ENCODE data around the gene ANKEF1. TPM values are rescaled to one million over a fixed set of nuclear protein-coding genes. Genes with fewer than 3 reads are reported as not detected.

Gene ANKEF1
- total RNA-seq, 4 donors from 2014 or later: 0.47 to 1.3 (median 0.84) TPM

GRCh38 chr20:10064611-10065010 is 29.8 kb downstream of the ANKEF1 start:
- H3K36me3 ChIP-seq: no peaks in the 10 kb centered on the region
- 17 to 31% methylated on average over 1 of the region's 1 CpG for WGBS, 2 donors (ENCODE audit: low coverage in 1 of 2)
- ATAC-seq: no peak
- H3K4me1 ChIP-seq: peaks cover 0 to under 1% (median 0%) of the 10 kb centered on the region in 3 donors
- TF ChIP-seq POLR2A (IDR thresholded peaks at IDR 0.05) (no peak), EP300 (IDR thresholded peaks at IDR 0.05) (no peak), POLR2AphosphoS5 (IDR thresholded peaks at IDR 0.05) (no peak)
- TF ChIP-seq, protein P1, sequence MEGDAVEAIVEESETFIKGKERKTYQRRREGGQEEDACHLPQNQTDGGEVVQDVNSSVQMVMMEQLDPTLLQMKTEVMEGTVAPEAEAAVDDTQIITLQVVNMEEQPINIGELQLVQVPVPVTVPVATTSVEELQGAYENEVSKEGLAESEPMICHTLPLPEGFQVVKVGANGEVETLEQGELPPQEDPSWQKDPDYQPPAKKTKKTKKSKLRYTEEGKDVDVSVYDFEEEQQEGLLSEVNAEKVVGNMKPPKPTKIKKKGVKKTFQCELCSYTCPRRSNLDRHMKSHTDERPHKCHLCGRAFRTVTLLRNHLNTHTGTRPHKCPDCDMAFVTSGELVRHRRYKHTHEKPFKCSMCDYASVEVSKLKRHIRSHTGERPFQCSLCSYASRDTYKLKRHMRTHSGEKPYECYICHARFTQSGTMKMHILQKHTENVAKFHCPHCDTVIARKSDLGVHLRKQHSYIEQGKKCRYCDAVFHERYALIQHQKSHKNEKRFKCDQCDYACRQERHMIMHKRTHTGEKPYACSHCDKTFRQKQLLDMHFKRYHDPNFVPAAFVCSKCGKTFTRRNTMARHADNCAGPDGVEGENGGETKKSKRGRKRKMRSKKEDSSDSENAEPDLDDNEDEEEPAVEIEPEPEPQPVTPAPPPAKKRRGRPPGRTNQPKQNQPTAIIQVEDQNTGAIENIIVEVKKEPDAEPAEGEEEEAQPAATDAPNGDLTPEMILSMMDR (IDR thresholded peaks at IDR 0.05): no peak
- H3K27ac ChIP-seq: no peak overlapping the region
- no peak overlapping the region for H3K4me3 ChIP-seq
- H3K27me3 ChIP-seq: no peaks in the 10 kb centered on the region
- no peaks in the 10 kb centered on the region for H3K9me3 ChIP-seq

DNA sequence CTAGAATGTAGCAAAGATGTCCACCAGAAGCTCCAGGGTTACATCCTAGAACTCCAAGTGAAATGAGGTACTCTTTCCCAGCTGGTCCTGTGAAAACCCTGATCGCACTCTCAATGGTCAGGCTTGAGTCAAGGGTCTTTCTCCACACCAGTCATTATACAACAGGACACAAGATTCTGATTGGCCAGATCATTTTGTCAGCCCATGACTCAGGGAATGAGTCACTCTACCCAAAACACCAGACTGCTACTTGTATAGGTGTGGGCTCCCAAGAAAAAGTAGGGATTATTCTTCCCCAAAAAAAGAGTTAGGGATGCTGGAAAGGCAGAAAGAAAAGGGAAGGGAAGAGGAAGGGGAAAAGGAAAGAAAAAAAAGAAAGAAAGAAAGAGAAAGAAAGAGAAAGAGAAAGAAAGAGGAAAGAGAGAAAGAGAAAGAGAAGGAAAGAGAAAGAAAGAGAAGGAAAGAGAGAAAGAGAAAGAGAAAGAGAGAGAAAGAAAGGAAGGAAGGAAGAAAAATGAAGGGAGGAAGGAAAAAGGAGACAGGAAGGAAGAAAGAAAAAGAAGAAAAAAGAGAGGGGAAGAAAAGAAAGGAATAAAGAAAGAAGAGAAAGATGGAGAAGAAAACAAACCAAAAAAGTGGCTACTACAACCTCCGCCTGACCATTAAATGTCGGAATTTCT is 30.5 kb downstream of the ANKEF1 start:
- Histone ChIP-seq H3K27ac (no peak overlapping the region), H3K36me3 (no peaks in the 10 kb centered on the region), H3K4me1 (no peaks in the 10 kb centered on the region), H3K9me3 (no peaks in the 10 kb centered on the region), H3K4me3 (no peak overlapping the region), H3K27me3 (no peaks in the 10 kb centered on the region)
- ATAC-seq: no peak
- no peak for TF ChIP-seq POLR2AphosphoS5 (IDR thresholded peaks at IDR 0.05)
- TF ChIP-seq POLR2A (IDR thresholded peaks at IDR 0.05): no peak
- TF ChIP-seq, protein P1 (IDR thresholded peaks at IDR 0.05): no peak
- TF ChIP-seq EP300 (IDR thresholded peaks at IDR 0.05): no peak
- 95 to 100% methylated on average over 2 to 3 of the region's 3 CpGs for WGBS, 2 donors (ENCODE audit: low coverage in 1 of 2)

GRCh38 chr20:10067321-10067720 is 32.5 kb downstream of the ANKEF1 start:
- no peaks in the 10 kb centered on the region for H3K36me3 ChIP-seq
- WGBS, 2 donors (ENCODE audit: low coverage in 1 of 2): 19 to 20% methylated on average over 2 of the region's 2 CpGs
- H3K27me3 ChIP-seq: no peaks in the 10 kb centered on the region
- TF ChIP-seq, protein P1 (IDR thresholded peaks at IDR 0.05): no peak
- TF ChIP-seq POLR2A (IDR thresholded peaks at IDR 0.05): no peak
- no peak for TF ChIP-seq POLR2AphosphoS5 (IDR thresholded peaks at IDR 0.05)
- TF ChIP-seq EP300 (IDR thresholded peaks at IDR 0.05): no peak
- H3K9me3 ChIP-seq: no peaks in the 10 kb centered on the region
- H3K4me1 ChIP-seq: no peaks in the 10 kb centered on the region
- no peak for ATAC-seq
- no peak overlapping the region for H3K4me3 ChIP-seq
- H3K27ac ChIP-seq: no peak overlapping the region

GRCh38 chr20:10074513-10074912 is 39.7 kb downstream of the ANKEF1 start:
- WGBS, 2 donors (ENCODE audit: low coverage in 1 of 2): 0 to 40% methylated on average over 2 of the region's 2 CpGs
- no peaks in the 10 kb centered on the region for H3K36me3 ChIP-seq
- no peaks in the 10 kb centered on the region for H3K4me1 ChIP-seq
- no peak for TF ChIP-seq POLR2A (IDR thresholded peaks at IDR 0.05)
- no peak for TF ChIP-seq POLR2AphosphoS5 (IDR thresholded peaks at IDR 0.05)
- TF ChIP-seq, protein P1 (IDR thresholded peaks at IDR 0.05): no peak
- TF ChIP-seq EP300 (IDR thresholded peaks at IDR 0.05): no peak
- no peaks in the 10 kb centered on the region for H3K9me3 ChIP-seq
- no peak overlapping the region for H3K4me3 ChIP-seq
- ATAC-seq: peak; percentile 57
- no peak overlapping the region for H3K27ac ChIP-seq
- no peaks in the 10 kb centered on the region for H3K27me3 ChIP-seq

GRCh38 chr20:10075606-10076005 is 40.8 kb downstream of the ANKEF1 start:
- TF ChIP-seq EP300 (IDR thresholded peaks at IDR 0.05): no peak
- no peak for TF ChIP-seq POLR2A (IDR thresholded peaks at IDR 0.05)
- no peak for TF ChIP-seq POLR2AphosphoS5 (IDR thresholded peaks at IDR 0.05)
- TF ChIP-seq, protein P1 (IDR thresholded peaks at IDR 0.05): no peak

More at GRCh38 chr20:10075606-10076005, 40.8 kb downstream of the ANKEF1 start:
- Histone ChIP-seq H3K4me3 (no peak overlapping the region), H3K36me3 (no peaks in the 10 kb centered on the region), H3K27me3 (no peaks in the 10 kb centered on the region), H3K27ac (no peak overlapping the region), H3K9me3 (no peaks in the 10 kb centered on the region), H3K4me1 (no peaks in the 10 kb centered on the region)
- ATAC-seq: no peak
- 59% methylated on average over 2 of the region's 2 CpGs; no CpG with 5 or more reads in 1 of the 2 donors for WGBS, 2 donors (ENCODE audit: low coverage in 1 of 2)

Data from gastroesophageal sphincter (tissue), 4 donors.